Tibial nerve (tissue), 4 donors: ENCODE results near the gene ZFYVE26. TPM values are rescaled to one million over a fixed set of nuclear protein-coding genes. Genes with fewer than 3 reads are reported as not detected.

Source experiments
- DNase-seq, 2 donors: peaks; one replicate each; pipeline ENCODE4 v3.0.0-alpha.2; 2019; ENCODE audit warnings: low spot score in 2 of 2
- H3K27ac ChIP-seq, 4 donors: fragments of 200-600 bp; sonication (generic) in 3 of 4; one replicate each; pipeline ENCODE4 v1.5.1; 2017 to 2019; ENCODE audit warnings: mild to moderate bottlenecking in 1 of 4
- H3K27me3 ChIP-seq, 2 donors: fragments of 200-600 bp; sonication (generic) in 1 of 2; one replicate each; pipeline versions ENCODE4 v1.5.1 to v1.6.0; 2017 to 2019
- H3K36me3 ChIP-seq, 3 donors: fragments of 200-600 bp; sonication (generic); one replicate each; pipeline ENCODE4 v1.5.1; 2018 to 2019
- H3K4me1 ChIP-seq, 4 donors: fragments of 200-600 bp; sonication (generic) in 3 of 4; one replicate each; pipeline ENCODE4 v1.5.1; 2017 to 2019
- H3K4me3 ChIP-seq, 4 donors: fragments of 200-600 bp; sonication (generic) in 3 of 4; one replicate each; pipeline ENCODE4 v1.5.1; 2017 to 2019; ENCODE audit warnings: mild to moderate bottlenecking in 1 of 4, moderate library complexity in 1 of 4
- H3K9me3 ChIP-seq, 4 donors: fragments of 200-600 bp; sonication (generic) in 3 of 4; one replicate each; pipeline ENCODE4 v1.5.1; 2017 to 2019
- CTCF ChIP-seq, 5 experiments: fragments of 200-600 bp in 3 of 5; fragments of 450-650 bp in 2 of 5; sonication (generic) in 3 of 5; IDR thresholded peaks; one replicate each; pipeline ENCODE4 v1.5.1; 2016 to 2019; ENCODE audit warnings: antibody characterized with exemption in 5 of 5, mild to moderate bottlenecking in 3 of 5, moderate library complexity in 2 of 5
- EP300 ChIP-seq, 2 donors: sonication (generic); formaldehyde crosslinking; IDR thresholded peaks; one replicate each; pipeline ENCODE4 v1.6.1; 2017; ENCODE audit warnings: antibody characterized with exemption in 2 of 2, mild to moderate bottlenecking in 1 of 2
- POLR2A ChIP-seq, 2 donors: fragments of 450-650 bp; IDR thresholded peaks; one replicate each; pipeline ENCODE4 v1.6.1; 2017; ENCODE audit warnings: antibody characterized with exemption in 2 of 2, mild to moderate bottlenecking in 2 of 2, moderate library complexity in 2 of 2
- WGBS, 2 donors: methylation state at CpG; one replicate each; pipeline ENCODE4 v1.1.5; 2018; 5-methylcytosine and 5-hydroxymethylcytosine counted together
- total RNA-seq, 4 donors: library from RNA; depleted of rRNA; stranded (reverse); fragments of >200 nt; gene quantifications; one replicate each; pipeline ENCODE4 v1.1.0, GENCODE V29; 2016

ZFYVE26 gene
- total RNA-seq, 4 donors from 2014 or later = 22.4 to 74.4 (median 36.3) TPM

GRCh38 chr14:67815573-67816225 lies 691 bp downstream of the ZFYVE26 start:
- DNase-seq = no peak
- H3K4me3 ChIP-seq = peak overlapping the region; percentile 66 to 86 (median 78)
- H3K9me3 ChIP-seq = no peaks in the 10 kb centered on the region
- peak overlapping the region; percentile 71 to 87 (median 84) for H3K27ac ChIP-seq
- H3K36me3 ChIP-seq = peaks cover 0 to 18% (median 3%) of the 10 kb centered on the region in 3 donors
- WGBS, 2 donors = 4 to 7% methylated on average over 14 of the region's 14 CpGs
- TF ChIP-seq POLR2A (IDR thresholded peaks at IDR 0.05) = no peak
- no peak for TF ChIP-seq EP300 (IDR thresholded peaks at IDR 0.05)
- TF ChIP-seq CTCF (IDR thresholded peaks at IDR 0.05) = no peak
- no peaks in the 10 kb centered on the region for H3K27me3 ChIP-seq
- H3K4me1 ChIP-seq = peaks cover 0 to 31% (median 12%) of the 10 kb centered on the region in 4 donors

GRCh38 chr14:67814821-67815220 lies 1.6 kb downstream of the ZFYVE26 start:
- Histone ChIP-seq H3K27me3 (no peaks in the 10 kb centered on the region), H3K4me1 (peaks cover 0 to 26% (median 12%) of the 10 kb centered on the region in 4 donors), H3K27ac (no peak overlapping the region), H3K9me3 (no peaks in the 10 kb centered on the region), H3K36me3 (peaks cover 0 to 27% (median 3%) of the 10 kb centered on the region in 3 donors), H3K4me3 (no peak overlapping the region)
- TF ChIP-seq CTCF (IDR thresholded peaks at IDR 0.05) = no peak
- no peak for TF ChIP-seq EP300 (IDR thresholded peaks at IDR 0.05)
- no peak for TF ChIP-seq POLR2A (IDR thresholded peaks at IDR 0.05)
- no peak for DNase-seq
- WGBS, 2 donors = 73 to 77% methylated on average over 2 of the region's 2 CpGs

GRCh38 chr14:67806246-67806645 lies 10.1 kb downstream of the ZFYVE26 start:
- H3K36me3 ChIP-seq = peaks cover 0 to 98% (median 60%) of the 10 kb centered on the region in 3 donors
- 40 to 55% methylated on average over 3 of the region's 3 CpGs for WGBS, 2 donors
- DNase-seq = no peak

GRCh38 chr14:67800743-67801142 lies 15.6 kb downstream of the ZFYVE26 start:
- 92 to 95% methylated on average over 4 of the region's 4 CpGs for WGBS, 2 donors

More at GRCh38 chr14:67806246-67806645, 10.1 kb downstream of the ZFYVE26 start:
- no peak overlapping the region for H3K4me3 ChIP-seq
- H3K9me3 ChIP-seq = no peaks in the 10 kb centered on the region
- H3K27ac ChIP-seq = no peak overlapping the region
- H3K4me1 ChIP-seq = no peaks in the 10 kb centered on the region
- H3K27me3 ChIP-seq = no peaks in the 10 kb centered on the region
- TF ChIP-seq CTCF (IDR thresholded peaks at IDR 0.05) (no peak), POLR2A (IDR thresholded peaks at IDR 0.05) (no peak), EP300 (IDR thresholded peaks at IDR 0.05) (no peak)

GRCh38 chr14:67798731-67799130 lies 17.7 kb downstream of the ZFYVE26 start:
- Histone ChIP-seq H3K4me1 (no peaks in the 10 kb centered on the region), H3K4me3 (no peak overlapping the region), H3K9me3 (no peaks in the 10 kb centered on the region), H3K27ac (no peak overlapping the region), H3K27me3 (no peaks in the 10 kb centered on the region), H3K36me3 (peaks cover 2 to 99% (median 39%) of the 10 kb centered on the region in 3 donors)
- TF ChIP-seq CTCF (IDR thresholded peaks at IDR 0.05) (no peak), EP300 (IDR thresholded peaks at IDR 0.05) (no peak), POLR2A (IDR thresholded peaks at IDR 0.05) (no peak)
- WGBS, 2 donors = 73 to 80% methylated on average over 20 of the region's 20 CpGs
- DNase-seq = no peak

More at GRCh38 chr14:67800743-67801142, 15.6 kb downstream of the ZFYVE26 start:
- no peak for DNase-seq
- Histone ChIP-seq H3K4me3 (no peak overlapping the region), H3K27me3 (no peaks in the 10 kb centered on the region), H3K4me1 (no peaks in the 10 kb centered on the region), H3K27ac (no peak overlapping the region), H3K9me3 (no peaks in the 10 kb centered on the region), H3K36me3 (peaks cover 2 to 99% (median 52%) of the 10 kb centered on the region in 3 donors)
- no peak for TF ChIP-seq EP300 (IDR thresholded peaks at IDR 0.05)
- TF ChIP-seq POLR2A (IDR thresholded peaks at IDR 0.05) = no peak
